HCT116 (cell line): Measurements from ENCODE around the gene CAMK2N2.

Experiments used
- ATF3 ChIP-seq: IDR thresholded peaks from 2 replicates; pipeline ENCODE4 v1.6.1; 2012
- CBX3 ChIP-seq: IDR thresholded peaks from 2 replicates; pipeline ENCODE4 v1.6.1; 2012; ENCODE audit warnings: low read depth
- CEBPB ChIP-seq: IDR thresholded peaks from 2 replicates; pipeline ENCODE4 v1.6.1; 2012; ENCODE audit warnings: low read depth
- CTCF ChIP-seq, 3 experiments: fragments of 200-600 bp in 1 of 3; sonication (generic) in 1 of 3; IDR thresholded peaks in 2 of 3; conservative IDR thresholded peaks in 1 of 3; 2 replicates each; pipeline ENCODE4 v1.5.1; 2012 to 2017; ENCODE audit warnings: low read depth in 2 of 3, low read length in 2 of 3, antibody characterized with exemption in 1 of 3, borderline replicate concordance in 1 of 3, control low read depth in 1 of 3, mild to moderate bottlenecking in 1 of 3, mixed read lengths in 1 of 3, mixed run types in 1 of 3, moderate library complexity in 1 of 3; ENCODE audit not compliant: insufficient read depth in 1 of 3
- FOSL1 ChIP-seq: IDR thresholded peaks from 2 replicates; pipeline ENCODE4 v1.6.1; 2012; ENCODE audit warnings: low read depth
- JUND ChIP-seq: IDR thresholded peaks from 2 replicates; pipeline ENCODE4 v1.6.1; 2012
- POLR2A ChIP-seq: IDR thresholded peaks from 2 replicates; pipeline ENCODE4 v1.7.0; 2011; ENCODE audit warnings: borderline replicate concordance; ENCODE audit not compliant: insufficient read depth, insufficient read length; ENCODE audit errors: extremely low read depth
- POLR2AphosphoS5 ChIP-seq: IDR thresholded peaks from 2 replicates; pipeline ENCODE4 v1.6.1; 2011; ENCODE audit warnings: mild to moderate bottlenecking, low read depth, low read length, moderate library complexity
- SIN3A ChIP-seq: IDR thresholded peaks from 2 replicates; pipeline ENCODE4 v1.6.1; 2012; ENCODE audit warnings: low read depth
- TF ChIP-seq, protein P1 (sequence below): IDR thresholded peaks from 2 replicates; pipeline ENCODE4 v1.6.1; 2011; ENCODE audit warnings: mild to moderate bottlenecking, low read length, moderate library complexity; ENCODE audit not compliant: insufficient replicate concordance; ENCODE audit errors: extremely low read depth
- TF ChIP-seq, protein P2 (sequence below): IDR thresholded peaks from 2 replicates; pipeline ENCODE4 v1.6.1; 2012; ENCODE audit warnings: low read depth

- TF ChIP-seq, protein P1, sequence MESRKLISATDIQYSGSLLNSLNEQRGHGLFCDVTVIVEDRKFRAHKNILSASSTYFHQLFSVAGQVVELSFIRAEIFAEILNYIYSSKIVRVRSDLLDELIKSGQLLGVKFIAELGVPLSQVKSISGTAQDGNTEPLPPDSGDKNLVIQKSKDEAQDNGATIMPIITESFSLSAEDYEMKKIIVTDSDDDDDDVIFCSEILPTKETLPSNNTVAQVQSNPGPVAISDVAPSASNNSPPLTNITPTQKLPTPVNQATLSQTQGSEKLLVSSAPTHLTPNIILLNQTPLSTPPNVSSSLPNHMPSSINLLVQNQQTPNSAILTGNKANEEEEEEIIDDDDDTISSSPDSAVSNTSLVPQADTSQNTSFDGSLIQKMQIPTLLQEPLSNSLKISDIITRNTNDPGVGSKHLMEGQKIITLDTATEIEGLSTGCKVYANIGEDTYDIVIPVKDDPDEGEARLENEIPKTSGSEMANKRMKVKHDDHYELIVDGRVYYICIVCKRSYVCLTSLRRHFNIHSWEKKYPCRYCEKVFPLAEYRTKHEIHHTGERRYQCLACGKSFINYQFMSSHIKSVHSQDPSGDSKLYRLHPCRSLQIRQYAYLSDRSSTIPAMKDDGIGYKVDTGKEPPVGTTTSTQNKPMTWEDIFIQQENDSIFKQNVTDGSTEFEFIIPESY = no peak
- TF ChIP-seq FOSL1 = no peak
- TF ChIP-seq CTCF (IDR thresholded peaks at IDR 0.05 in 2 of 3, conservative IDR thresholded peaks at IDR 0.05 in 1 of 3; ENCODE audit: borderline replicate concordance in 1 of 3, insufficient read depth in 1 of 3, low read depth in 2 of 3, low read length in 2 of 3) = no peak
- TF ChIP-seq SIN3A = no peak
- TF ChIP-seq POLR2A = no peak
- TF ChIP-seq, protein P2, sequence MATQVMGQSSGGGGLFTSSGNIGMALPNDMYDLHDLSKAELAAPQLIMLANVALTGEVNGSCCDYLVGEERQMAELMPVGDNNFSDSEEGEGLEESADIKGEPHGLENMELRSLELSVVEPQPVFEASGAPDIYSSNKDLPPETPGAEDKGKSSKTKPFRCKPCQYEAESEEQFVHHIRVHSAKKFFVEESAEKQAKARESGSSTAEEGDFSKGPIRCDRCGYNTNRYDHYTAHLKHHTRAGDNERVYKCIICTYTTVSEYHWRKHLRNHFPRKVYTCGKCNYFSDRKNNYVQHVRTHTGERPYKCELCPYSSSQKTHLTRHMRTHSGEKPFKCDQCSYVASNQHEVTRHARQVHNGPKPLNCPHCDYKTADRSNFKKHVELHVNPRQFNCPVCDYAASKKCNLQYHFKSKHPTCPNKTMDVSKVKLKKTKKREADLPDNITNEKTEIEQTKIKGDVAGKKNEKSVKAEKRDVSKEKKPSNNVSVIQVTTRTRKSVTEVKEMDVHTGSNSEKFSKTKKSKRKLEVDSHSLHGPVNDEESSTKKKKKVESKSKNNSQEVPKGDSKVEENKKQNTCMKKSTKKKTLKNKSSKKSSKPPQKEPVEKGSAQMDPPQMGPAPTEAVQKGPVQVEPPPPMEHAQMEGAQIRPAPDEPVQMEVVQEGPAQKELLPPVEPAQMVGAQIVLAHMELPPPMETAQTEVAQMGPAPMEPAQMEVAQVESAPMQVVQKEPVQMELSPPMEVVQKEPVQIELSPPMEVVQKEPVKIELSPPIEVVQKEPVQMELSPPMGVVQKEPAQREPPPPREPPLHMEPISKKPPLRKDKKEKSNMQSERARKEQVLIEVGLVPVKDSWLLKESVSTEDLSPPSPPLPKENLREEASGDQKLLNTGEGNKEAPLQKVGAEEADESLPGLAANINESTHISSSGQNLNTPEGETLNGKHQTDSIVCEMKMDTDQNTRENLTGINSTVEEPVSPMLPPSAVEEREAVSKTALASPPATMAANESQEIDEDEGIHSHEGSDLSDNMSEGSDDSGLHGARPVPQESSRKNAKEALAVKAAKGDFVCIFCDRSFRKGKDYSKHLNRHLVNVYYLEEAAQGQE = no peak
- no peak for TF ChIP-seq JUND
- TF ChIP-seq CEBPB = no peak
- TF ChIP-seq ATF3 = no peak
- no peak for TF ChIP-seq POLR2AphosphoS5
- TF ChIP-seq CBX3 = no peak
These were observed 29.8 kb upstream of the CAMK2N2 start for GRCh38 chr3:184291044-184291737.
